H1 (cell line): ENCODE measurements around the gene LDLRAD4. TPM values are rescaled to one million over a fixed set of nuclear protein-coding genes. Genes with fewer than 3 reads are reported as not detected.

Experiments
- CTCF ChIA-PET: fragments of 300-600 bp; sonication (Branson Sonifier 250); formaldehyde crosslinking; loops from one replicate; lab custom pipeline; 2021; ENCODE audit not compliant: partially characterized antibody; lab: Charles Lee
- POLR2A ChIA-PET: fragments of 300-600 bp; sonication (Branson Sonifier 250); formaldehyde crosslinking; loops from one replicate; lab custom pipeline; 2021; ENCODE audit warnings: inconsistent platforms; ENCODE audit not compliant: partially characterized antibody; lab: Charles Lee
- DNase-seq, 2 experiments: peaks; one replicate each; pipeline versions ENCODE4 v3.0.0 to v3.0.0-alpha.2; 2010 to 2022; ENCODE audit warnings: low spot score in 2 of 2, low read depth in 1 of 2, mixed read lengths in 1 of 2
- FAIRE-seq: peaks from 2 replicates; lab custom pipeline; 2011; peaks lifted over from hg19 to GRCh38; lab: Jason Lieb, UNC
- H2AFZ ChIP-seq: 2 replicates; pipeline ENCODE4 v1.8.1; 2012; ENCODE audit warnings: low read length, inconsistent platforms
- H2AK5ac ChIP-seq: 2 replicates; pipeline ENCODE4 v1.6.1; 2013; ENCODE audit warnings: low read depth, low read length
- H2BK120ac ChIP-seq: replicated peaks from 2 replicates; pipeline ENCODE3; 2013; ENCODE audit warnings: low read depth, low read length, inconsistent platforms
- H2BK12ac ChIP-seq: 2 replicates; pipeline ENCODE4 v1.6.1; 2013; ENCODE audit warnings: low read depth, low read length
- H2BK15ac ChIP-seq: 2 replicates; pipeline ENCODE4 v1.6.1; 2013; ENCODE audit warnings: low read length
- H2BK20ac ChIP-seq: 2 replicates; pipeline ENCODE4 v1.6.1; 2013; ENCODE audit warnings: low read length
- H2BK5ac ChIP-seq: 2 replicates; pipeline ENCODE4 v1.6.1; 2013; ENCODE audit warnings: low read depth, low read length
- H3K14ac ChIP-seq: 2 replicates; pipeline ENCODE4 v1.6.1; 2013; ENCODE audit warnings: inconsistent platforms; ENCODE audit not compliant: insufficient read length
- H3K18ac ChIP-seq: 2 replicates; pipeline ENCODE4 v1.6.1; 2013; ENCODE audit warnings: low read length; ENCODE audit errors: extremely low read depth
- H3K23ac ChIP-seq: 2 replicates; pipeline ENCODE4 v1.6.1; 2013; ENCODE audit warnings: inconsistent platforms; ENCODE audit not compliant: insufficient read length
- H3K23me2 ChIP-seq: 2 replicates; pipeline ENCODE4 v1.6.1; 2013; ENCODE audit warnings: low read depth, low read length
- H3K27ac ChIP-seq: 2 replicates; pipeline ENCODE4 v1.6.1; 2011; ENCODE audit warnings: low read depth, low read length, inconsistent platforms
- H3K27me3 ChIP-seq, 4 experiments: replicated peaks in 1 of 4; 1 replicate in 1 of 4; 2 replicates in 3 of 4; pipeline versions ENCODE4 v1.6.1 to v1.8.1; 2011 to 2013; ENCODE audit warnings: low read length in 3 of 4, mild to moderate bottlenecking in 3 of 4, inconsistent platforms in 2 of 4, mixed read lengths in 2 of 4, moderate library complexity in 1 of 4; ENCODE audit not compliant: control insufficient read depth in 3 of 4, insufficient read depth in 3 of 4; ENCODE audit errors: extremely low read depth in 1 of 4
- H3K36me3 ChIP-seq, 4 experiments: 2 replicates each; pipeline versions ENCODE4 v1.6.1 to v1.8.1; 2011 to 2013; ENCODE audit warnings: mild to moderate bottlenecking in 4 of 4, low read length in 3 of 4, moderate library complexity in 2 of 4, control low read depth in 1 of 4, inconsistent platforms in 1 of 4; ENCODE audit not compliant: insufficient read depth in 4 of 4, control insufficient read depth in 2 of 4
- H3K4ac ChIP-seq: replicated peaks from 2 replicates; pipeline ENCODE3; 2013; ENCODE audit warnings: low read length, low read depth, mixed read lengths, inconsistent platforms; ENCODE audit not compliant: insufficient read length
- H3K4me1 ChIP-seq, 4 experiments: replicated peaks in 1 of 4; 1 replicate in 1 of 4; 2 replicates in 3 of 4; pipeline versions ENCODE4 v1.6.1 to v1.8.1; 2011 to 2013; ENCODE audit warnings: low read length in 3 of 4, inconsistent platforms in 2 of 4, mixed read lengths in 1 of 4; ENCODE audit not compliant: insufficient read depth in 4 of 4, control insufficient read depth in 3 of 4
- H3K4me2 ChIP-seq, 2 experiments: 2 replicates each; pipeline versions ENCODE4 v1.6.1 to v1.8.1; 2011 to 2013; ENCODE audit warnings: low read depth in 2 of 2, low read length in 2 of 2, control low read depth in 1 of 2, inconsistent platforms in 1 of 2, mild to moderate bottlenecking in 1 of 2; ENCODE audit not compliant: insufficient read depth in 1 of 2
- H3K4me3 ChIP-seq, 4 experiments: fragments of 200-600, 300-600 bp in 1 of 4; sonication (generic), shearing (Covaris generic), sonication (Bioruptor Twin) in 1 of 4; 2 replicates each; pipeline versions ENCODE4 v1.5.1 to v1.8.1; 2011 to 2016; ENCODE audit warnings: low read length in 4 of 4, low read depth in 3 of 4, control low read depth in 2 of 4, inconsistent platforms in 2 of 4, mild to moderate bottlenecking in 2 of 4, mixed read lengths in 1 of 4, moderate library complexity in 1 of 4; ENCODE audit not compliant: insufficient read depth in 2 of 4; ENCODE audit errors: extremely low read depth in 1 of 4
- H3K56ac ChIP-seq: replicated peaks from 2 replicates; pipeline ENCODE3; 2013; ENCODE audit warnings: low read depth, mild to moderate bottlenecking, mixed read lengths, low read length, inconsistent platforms; ENCODE audit not compliant: insufficient read length
- H3K79me1 ChIP-seq: 2 replicates; pipeline ENCODE4 v1.6.1; 2013; ENCODE audit warnings: low read depth, low read length, control low read depth
- H3K79me2 ChIP-seq, 2 experiments: 2 replicates each; pipeline versions ENCODE4 v1.6.1 to v1.8.1; 2012 to 2013; ENCODE audit warnings: low read length in 2 of 2, mild to moderate bottlenecking in 2 of 2, inconsistent platforms in 1 of 2; ENCODE audit not compliant: insufficient read depth in 2 of 2, control insufficient read depth in 1 of 2
- H3K9ac ChIP-seq, 4 experiments: replicated peaks in 1 of 4; 1 replicate in 1 of 4; 2 replicates in 3 of 4; pipeline versions ENCODE4 v1.6.1 to v1.8.1; 2011 to 2013; ENCODE audit warnings: low read depth in 3 of 4, low read length in 3 of 4, control low read depth in 2 of 4, mild to moderate bottlenecking in 2 of 4, moderate library complexity in 2 of 4, inconsistent platforms in 1 of 4; ENCODE audit errors: extremely low read depth in 1 of 4
- H3K9me3 ChIP-seq, 2 experiments: 2 replicates each; pipeline versions ENCODE4 v1.6.1 to v1.8.1; 2012 to 2013; ENCODE audit warnings: mild to moderate bottlenecking in 2 of 2, moderate library complexity in 2 of 2, control low read depth in 1 of 2, inconsistent platforms in 1 of 2, low read depth in 1 of 2, low read length in 1 of 2, mixed read lengths in 1 of 2; ENCODE audit not compliant: insufficient read depth in 2 of 2
- H4K20me1 ChIP-seq, 2 experiments: replicated peaks in 1 of 2; 2 replicates each; pipeline versions ENCODE3 to v1.8.1; 2011 to 2013; ENCODE audit warnings: inconsistent platforms in 2 of 2, low read length in 2 of 2, mild to moderate bottlenecking in 1 of 2; ENCODE audit not compliant: insufficient read depth in 2 of 2, control insufficient read depth in 1 of 2
- H4K5ac ChIP-seq: 2 replicates; pipeline ENCODE4 v1.6.1; 2013; ENCODE audit warnings: low read length, low read depth, mixed read lengths, inconsistent platforms; ENCODE audit not compliant: insufficient read length
- H4K8ac ChIP-seq: 2 replicates; pipeline ENCODE4 v1.8.0; 2013; ENCODE audit warnings: mild to moderate bottlenecking, moderate library complexity, low read length, inconsistent platforms; ENCODE audit not compliant: insufficient read depth; ENCODE audit errors: extremely low read depth
- H4K91ac ChIP-seq: replicated peaks from 2 replicates; pipeline ENCODE3; 2013; ENCODE audit warnings: low read length, mixed read lengths, inconsistent platforms; ENCODE audit not compliant: insufficient read length
- GABPA ChIP-seq: IDR thresholded peaks from 2 replicates; pipeline ENCODE4 v1.6.1; 2011; ENCODE audit warnings: mild to moderate bottlenecking, low read length, moderate library complexity, borderline replicate concordance; ENCODE audit not compliant: insufficient read depth
- ZNF274 ChIP-seq: IDR thresholded peaks from 2 replicates; pipeline ENCODE4 v1.7.0; 2012; ENCODE audit warnings: low read length, borderline replicate concordance; ENCODE audit errors: extremely low read depth
- WGBS, 2 experiments: shearing (Covaris generic) in 1 of 2; methylation state at CpG; one replicate each; pipeline versions ENCODE4 v1.1.6 to v1.1.7; 2013 to 2015; ENCODE audit warnings: low lambda C conversion rate in 2 of 2, mixed read lengths in 2 of 2, inconsistent platforms in 1 of 2, low coverage in 1 of 2, missing lambda C conversion rate in 1 of 2; ENCODE audit not compliant: insufficient replicate concordance in 2 of 2, insufficient coverage in 1 of 2, insufficient read length in 1 of 2; ENCODE audit errors: extremely low coverage in 1 of 2, missing lambda C conversion rate in 1 of 2; 5-methylcytosine and 5-hydroxymethylcytosine counted together
- polyA plus RNA-seq, 7 experiments: library from polyadenylated mRNA; depleted of rRNA in 3 of 7; stranded (reverse) in 5 of 7; unstranded in 2 of 7; fragments of >200 nt in 5 of 7; fragments of 200-250 nt in 2 of 7; gene quantifications; 1 replicate in 5 of 7; 2 replicates in 1 of 7; 4 replicates in 1 of 7; pipeline versions ENCODE4 v1.2.1 to v1.2.3, GENCODE V29; 2011 to 2013; ENCODE audit warnings: missing spikeins in 2 of 7, mixed read lengths in 2 of 7
- total RNA-seq: library from RNA; stranded (reverse); fragmentation: NEBNext Ultra II Directional; extraction: Animal tissue kit (Norgen Biotek cat#: 25700); gene quantifications from 2 replicates; pipeline ENCODE4 v1.2.1, GENCODE V29; 2021

LDLRAD4 gene
- total and polyA plus RNA-seq, 2 of the 8 experiments (the other 6 are each of a cell fraction or from before 2014, with no cell fraction given): 0.77 to 1.4 TPM

GRCh38 chr18:13434854-13435253, 216.3 kb downstream of the LDLRAD4 start:
- no peaks in the 10 kb centered on the region for H4K20me1 ChIP-seq
- no peaks in the 10 kb centered on the region for H3K9me3 ChIP-seq
- no peaks in the 10 kb centered on the region for H3K79me1 ChIP-seq
- no peak overlapping the region for H4K8ac ChIP-seq
- no peak overlapping the region for H3K9ac ChIP-seq
- no peak overlapping the region for H2BK15ac ChIP-seq
- H3K4me1 ChIP-seq: peaks cover 0 to 9% (median 0%) of the 10 kb centered on the region in 4 experiments; a peak in 1 of 7 replicates
- ChIA-PET POLR2A (interaction anchor here (0.6 kb wide), 1 partner anchor 580 kb away, joined by 3 read pairs; no protein-coding TSS in a partner anchor), CTCF (interaction anchor here (0.7 to 1.9 kb wide), 2 partner anchors 9 to 182 kb away, joined by 3 to 6 read pairs; no protein-coding TSS in a partner anchor)
- H2BK12ac ChIP-seq: no peak overlapping the region
- H2AFZ ChIP-seq: no peak overlapping the region
- H3K27me3 ChIP-seq: no peaks in the 10 kb centered on the region; a peak in 1 of 7 replicates
- no peak overlapping the region for H3K4me3 ChIP-seq
- no peak overlapping the region for H3K4me2 ChIP-seq
- no peak overlapping the region for H3K18ac ChIP-seq
- H4K91ac ChIP-seq: no peak overlapping the region
- no peak overlapping the region for H3K14ac ChIP-seq
- no peak overlapping the region for H2BK120ac ChIP-seq
- FAIRE-seq (no peak), DNase-seq (no peak)
- no peak overlapping the region for H2AK5ac ChIP-seq
- no peak overlapping the region for H3K27ac ChIP-seq
- H2BK20ac ChIP-seq: no peak overlapping the region
- H3K79me2 ChIP-seq: no peaks in the 10 kb centered on the region
- no peak overlapping the region; the same call in 1 of the 2 replicates for H2BK5ac ChIP-seq
- no peak overlapping the region for H3K4ac ChIP-seq
- H3K36me3 ChIP-seq: no peaks in the 10 kb centered on the region; a peak in 1 of 8 replicates
- TF ChIP-seq GABPA (no peak), ZNF274 (no peak)
- H3K23ac ChIP-seq: no peak overlapping the region
- no peaks in the 10 kb centered on the region for H3K23me2 ChIP-seq
- 81% methylated on average over 5 of the region's 5 CpGs; no CpG with 5 or more reads in 1 of the 2 experiments for WGBS, 2 experiments
- H4K5ac ChIP-seq: no peak overlapping the region
- H3K56ac ChIP-seq: no peak overlapping the region
